ENCODE measurements around the gene PPIL3.

The PPIL3 gene

DNA sequence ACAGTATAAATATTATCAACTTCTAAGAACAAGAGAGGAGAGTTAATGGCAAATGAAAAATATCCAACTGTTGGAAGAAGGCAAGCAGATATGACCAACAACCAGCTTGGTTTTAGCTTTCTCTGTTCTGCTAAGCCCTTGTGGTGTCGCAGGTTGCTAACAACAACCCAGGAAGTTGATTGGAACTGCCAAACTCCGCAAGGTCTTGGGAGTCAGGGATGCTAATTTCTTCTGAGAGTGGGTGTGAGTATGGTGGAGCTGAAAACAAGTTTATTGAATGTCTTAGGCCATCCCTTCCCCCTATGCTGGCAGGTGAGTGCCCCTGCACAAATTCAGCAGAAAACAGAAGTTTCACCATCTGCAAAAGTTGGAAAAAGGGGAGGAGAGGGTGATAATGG, 59.6 kb downstream of the PPIL3 start:
- no peak for DNase-seq (ENCODE audit: low read depth)
- TF ChIP-seq, protein P1, sequence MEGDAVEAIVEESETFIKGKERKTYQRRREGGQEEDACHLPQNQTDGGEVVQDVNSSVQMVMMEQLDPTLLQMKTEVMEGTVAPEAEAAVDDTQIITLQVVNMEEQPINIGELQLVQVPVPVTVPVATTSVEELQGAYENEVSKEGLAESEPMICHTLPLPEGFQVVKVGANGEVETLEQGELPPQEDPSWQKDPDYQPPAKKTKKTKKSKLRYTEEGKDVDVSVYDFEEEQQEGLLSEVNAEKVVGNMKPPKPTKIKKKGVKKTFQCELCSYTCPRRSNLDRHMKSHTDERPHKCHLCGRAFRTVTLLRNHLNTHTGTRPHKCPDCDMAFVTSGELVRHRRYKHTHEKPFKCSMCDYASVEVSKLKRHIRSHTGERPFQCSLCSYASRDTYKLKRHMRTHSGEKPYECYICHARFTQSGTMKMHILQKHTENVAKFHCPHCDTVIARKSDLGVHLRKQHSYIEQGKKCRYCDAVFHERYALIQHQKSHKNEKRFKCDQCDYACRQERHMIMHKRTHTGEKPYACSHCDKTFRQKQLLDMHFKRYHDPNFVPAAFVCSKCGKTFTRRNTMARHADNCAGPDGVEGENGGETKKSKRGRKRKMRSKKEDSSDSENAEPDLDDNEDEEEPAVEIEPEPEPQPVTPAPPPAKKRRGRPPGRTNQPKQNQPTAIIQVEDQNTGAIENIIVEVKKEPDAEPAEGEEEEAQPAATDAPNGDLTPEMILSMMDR (conservative IDR thresholded peaks at IDR 0.05; ENCODE audit: control insufficient read depth, insufficient read depth, low read depth, low read length) = no peak
- H3K4me3 ChIP-seq (ENCODE audit: control insufficient read depth, low read depth, low read length) = no peak overlapping the region

DNA sequence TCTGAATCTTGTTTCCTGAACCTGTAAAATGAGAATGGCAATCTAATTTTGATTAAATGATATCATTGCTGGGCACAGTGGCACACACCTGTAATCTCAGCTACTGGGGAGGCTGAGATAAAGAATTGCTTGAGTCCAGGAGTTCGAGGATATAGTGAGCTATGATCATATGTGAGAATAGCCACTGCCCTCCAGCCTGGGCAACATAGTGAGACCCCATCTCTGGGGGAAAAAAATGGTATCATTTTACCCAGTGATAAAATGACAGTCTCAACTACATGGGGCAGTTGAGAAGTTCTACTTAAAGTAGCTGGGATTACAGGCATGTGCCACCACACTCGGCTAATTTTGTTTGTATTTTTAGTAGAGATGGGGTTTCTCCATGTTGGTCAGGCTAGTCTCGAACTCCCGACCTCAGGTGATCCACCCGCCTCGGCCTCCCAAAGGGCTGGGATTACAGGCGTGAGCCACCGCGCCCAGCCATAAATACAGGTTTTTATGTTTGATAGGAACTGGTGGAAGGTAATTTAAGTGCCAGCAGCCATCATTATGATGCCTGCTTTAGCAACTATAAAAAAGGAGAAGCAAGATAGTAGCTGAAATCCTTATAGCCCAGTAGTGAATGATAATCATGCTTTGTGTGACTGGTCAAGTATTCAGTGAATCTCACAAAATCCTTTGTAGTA, 60.2 kb downstream of the PPIL3 start:
- no peak overlapping the region for H3K4me3 ChIP-seq (ENCODE audit: control insufficient read depth, low read depth, low read length)
- DNase-seq (ENCODE audit: low read depth) = no peak
- TF ChIP-seq, protein P1 (conservative IDR thresholded peaks at IDR 0.05; ENCODE audit: control insufficient read depth, insufficient read depth, low read depth, low read length) = no peak

DNA sequence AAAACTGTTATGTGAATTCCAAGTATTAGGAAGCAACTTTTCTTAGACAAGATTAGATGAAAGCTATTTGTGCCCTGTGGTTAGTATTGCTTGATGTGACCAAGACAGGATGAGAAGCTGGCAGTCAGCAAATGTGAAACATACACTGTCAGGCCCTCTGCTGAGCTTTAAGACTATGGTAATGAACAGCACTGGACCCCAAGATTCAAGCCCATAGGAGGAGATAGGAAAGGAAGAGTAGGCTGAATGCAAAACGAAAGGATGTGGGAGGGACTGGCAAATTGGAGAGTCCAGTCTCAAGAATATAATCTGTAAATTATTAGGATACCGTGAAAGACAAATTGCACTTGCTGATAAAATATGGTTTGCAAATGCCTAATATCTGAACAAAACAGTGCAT, 60.8 kb downstream of the PPIL3 start:
- DNase-seq (ENCODE audit: low read depth) = no peak
- no peak overlapping the region for H3K4me3 ChIP-seq (ENCODE audit: control insufficient read depth, low read depth, low read length)
- TF ChIP-seq, protein P1 (conservative IDR thresholded peaks at IDR 0.05; ENCODE audit: control insufficient read depth, insufficient read depth, low read depth, low read length) = no peak

DNA sequence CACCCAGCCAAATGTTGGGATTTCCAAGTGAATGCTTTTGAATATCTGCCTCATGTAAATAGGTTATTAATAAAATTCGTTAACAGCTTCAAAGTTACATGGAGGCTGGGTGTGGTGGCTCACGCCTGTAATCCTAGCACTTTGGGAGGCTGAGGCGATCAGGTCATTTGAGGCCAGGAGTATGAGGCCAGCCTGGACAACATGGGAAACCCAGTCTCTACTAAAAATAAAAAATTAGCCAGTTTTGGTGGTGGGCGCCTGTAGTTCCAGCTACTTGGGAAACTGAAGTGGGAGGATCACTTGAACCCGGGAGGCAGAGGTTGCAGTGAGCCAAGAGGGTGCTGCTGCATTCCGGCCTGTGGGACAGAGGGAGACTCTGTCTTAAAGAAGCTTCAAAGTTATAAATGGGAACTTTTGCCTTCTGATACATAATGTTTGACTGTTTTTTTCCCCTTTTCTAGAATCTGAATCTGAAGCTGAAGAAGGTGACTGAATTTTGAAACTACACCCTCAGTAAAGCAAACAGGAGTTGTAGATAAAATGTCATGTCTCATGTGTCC, 67.1 kb downstream of the PPIL3 start:
- no peak for DNase-seq (ENCODE audit: low read depth)
- TF ChIP-seq, protein P1 (conservative IDR thresholded peaks at IDR 0.05; ENCODE audit: control insufficient read depth, insufficient read depth, low read depth, low read length) = no peak

More for the DNA sequence above, 67.1 kb downstream of the PPIL3 start:
- H3K4me3 ChIP-seq (ENCODE audit: control insufficient read depth, low read depth, low read length) = no peak overlapping the region
